Measurements from ENCODE around the gene OR52N5. TPM values are rescaled to one million over a fixed set of nuclear protein-coding genes. Genes with fewer than 3 reads are reported as not detected.

OR52N5 gene
- total RNA-seq (not detected), total RNA-seq (0 to 0.06 (median 0) reads per million in 29 experiments)
- not detected for total RNA-seq (2013)

GRCh38 chr11:5783255-5783654, at the start of gene OR52N5:
Gene OR52N5 (minus strand): TSS chr11:5783355. CDS start chr11:5778634, 4,721 bp downstream.
- H3K36me3 ChIP-seq (ENCODE audit: control insufficient read depth in 2 of 2, extremely low read depth in 1 of 2, insufficient read depth in 1 of 2, low read length in 1 of 2), result no peaks in the 10 kb centered on the region
- peaks cover 5 to 8% (median 5%) of the 10 kb centered on the region in 3 donors for H3K4me1 Mint-ChIP-seq
- H3K4me3 Mint-ChIP-seq, result no peak within 1 kb of the TSS
- H3K4me3 ChIP-seq (ENCODE audit: control insufficient read depth in 1 of 2, extremely low read depth in 1 of 2, low read length in 1 of 2), result no peak within 1 kb of the TSS
- ATAC-seq (replicated peaks in 1 of 4) (no peak), DNase-seq (no peak)
- ChIA-PET POLR2A (interaction anchor here in 1 of 2 donors (0.6 kb wide), 1 partner anchor 9 kb away, joined by 4 read pairs; no protein-coding TSS in a partner anchor), CTCF (no interaction called here)
- H3K9me3 Mint-ChIP-seq, result no peaks in the 10 kb centered on the region
- H3K27me3 Mint-ChIP-seq, result peaks cover 6 to 25% of the 10 kb centered on the region in 2 donors
- no peaks in the 10 kb centered on the region for H3K9me3 ChIP-seq
- no peaks in the 10 kb centered on the region for H3K4me1 ChIP-seq (ENCODE audit: control insufficient read depth in 1 of 2, extremely low read depth in 1 of 2, insufficient read depth in 2 of 2, low read length in 2 of 2)
- no peak within 1 kb of the TSS for H3K27ac ChIP-seq (ENCODE audit: low read length)
- H3K27ac Mint-ChIP-seq, result no peak within 1 kb of the TSS
- WGBS (ENCODE audit: insufficient coverage), result 14% methylated on average over 2 of the region's 4 CpGs
- H3K27me3 ChIP-seq (replicated peaks in 1 of 2; ENCODE audit: control insufficient read depth in 2 of 2, extremely low read depth in 1 of 2, insufficient read depth in 2 of 2, low read length in 1 of 2), result no peaks in the 10 kb centered on the region
- no peaks in the 10 kb centered on the region for H3K36me3 Mint-ChIP-seq

GRCh38 chr11:5831196-5831829, 48.2 kb upstream of the OR52N5 start:
- Histone ChIP-seq H3K4me3 (ENCODE audit: control insufficient read depth in 1 of 2, extremely low read depth in 1 of 2, low read length in 1 of 2) (no peak overlapping the region), H3K36me3 (ENCODE audit: control insufficient read depth in 2 of 2, extremely low read depth in 1 of 2, insufficient read depth in 1 of 2, low read length in 1 of 2) (no peaks in the 10 kb centered on the region), H3K27me3 (replicated peaks in 1 of 2; ENCODE audit: control insufficient read depth in 2 of 2, extremely low read depth in 1 of 2, insufficient read depth in 2 of 2, low read length in 1 of 2) (peaks cover 0 to 13% of the 10 kb centered on the region in 2 experiments), H3K4me1 (ENCODE audit: control insufficient read depth in 1 of 2, extremely low read depth in 1 of 2, insufficient read depth in 2 of 2, low read length in 2 of 2) (no peaks in the 10 kb centered on the region), H3K9me3 (no peaks in the 10 kb centered on the region), H3K27ac (ENCODE audit: low read length) (no peak overlapping the region)
- ATAC-seq (replicated peaks in 1 of 4) (no peak), DNase-seq (no peak)
- POLR2A ChIA-PET, result no interaction called here
- no peak overlapping the region for H3K4me3 Mint-ChIP-seq
- CTCF ChIA-PET, result no interaction called here
- H3K27ac Mint-ChIP-seq, result no peak overlapping the region
- H3K27me3 Mint-ChIP-seq, result peaks cover 12 to 18% of the 10 kb centered on the region in 2 donors
- 96% methylated on average over 4 of the region's 6 CpGs for WGBS (ENCODE audit: insufficient coverage)
- no peaks in the 10 kb centered on the region for H3K4me1 Mint-ChIP-seq
- no peaks in the 10 kb centered on the region for H3K9me3 Mint-ChIP-seq
- H3K36me3 Mint-ChIP-seq, result no peaks in the 10 kb centered on the region

- no peak overlapping the region for H3K27ac ChIP-seq (ENCODE audit: low read length)
- peak overlapping the region; percentile 69 to 79 (median 71) for H3K4me3 Mint-ChIP-seq
- no peaks in the 10 kb centered on the region for H3K36me3 ChIP-seq (ENCODE audit: control insufficient read depth in 2 of 2, extremely low read depth in 1 of 2, insufficient read depth in 1 of 2, low read length in 1 of 2)
- peaks cover 4% of the 10 kb centered on the region for H3K36me3 Mint-ChIP-seq
- peaks cover 0 to 5% of the 10 kb centered on the region in 2 donors for H3K27me3 Mint-ChIP-seq
- DNase-seq (peak in 1 of 35 experiments; percentile 6), ATAC-seq (replicated peaks in 1 of 4) (peak in 1 of 4 experiments; percentile 35)
- H3K4me1 Mint-ChIP-seq, result peaks cover 9 to 19% (median 15%) of the 10 kb centered on the region in 3 donors
- ChIA-PET CTCF (interaction anchor here in 1 of 2 donors (0.7 to 1.2 kb wide), 2 partner anchors 8 to 13 kb away, joined by 3 read pairs; no protein-coding TSS in a partner anchor), POLR2A (no interaction called here)
- peaks cover 0 to 3% (median 0%) of the 10 kb centered on the region in 3 donors for H3K9me3 Mint-ChIP-seq
- H3K9me3 ChIP-seq, result no peaks in the 10 kb centered on the region
- no peaks in the 10 kb centered on the region for H3K27me3 ChIP-seq (replicated peaks in 1 of 2; ENCODE audit: control insufficient read depth in 2 of 2, extremely low read depth in 1 of 2, insufficient read depth in 2 of 2, low read length in 1 of 2)
- peak overlapping the region in 1 of 2 donors; percentile 72 for H3K27ac Mint-ChIP-seq
- no peak overlapping the region for H3K4me3 ChIP-seq (ENCODE audit: control insufficient read depth in 1 of 2, extremely low read depth in 1 of 2, low read length in 1 of 2)
- H3K4me1 ChIP-seq (ENCODE audit: control insufficient read depth in 1 of 2, extremely low read depth in 1 of 2, insufficient read depth in 2 of 2, low read length in 2 of 2), result peaks cover 0 to 2% of the 10 kb centered on the region in 2 experiments
- WGBS (ENCODE audit: insufficient coverage), result no CpG with 5 or more reads among the region's 1 CpG
Observed at GRCh38 chr11:5818245-5818886, 35.2 kb upstream of the OR52N5 start.

GRCh38 chr11:5815534-5815933, 32.4 kb upstream of the OR52N5 start:
- H3K9me3 Mint-ChIP-seq, result no peaks in the 10 kb centered on the region
- Histone ChIP-seq H3K4me3 (ENCODE audit: control insufficient read depth in 1 of 2, extremely low read depth in 1 of 2, low read length in 1 of 2) (no peak overlapping the region), H3K36me3 (ENCODE audit: control insufficient read depth in 2 of 2, extremely low read depth in 1 of 2, insufficient read depth in 1 of 2, low read length in 1 of 2) (no peaks in the 10 kb centered on the region), H3K27ac (ENCODE audit: low read length) (no peak overlapping the region), H3K9me3 (no peaks in the 10 kb centered on the region), H3K4me1 (ENCODE audit: control insufficient read depth in 1 of 2, extremely low read depth in 1 of 2, insufficient read depth in 2 of 2, low read length in 2 of 2) (peaks cover 0 to 2% of the 10 kb centered on the region in 2 experiments), H3K27me3 (replicated peaks in 1 of 2; ENCODE audit: control insufficient read depth in 2 of 2, extremely low read depth in 1 of 2, insufficient read depth in 2 of 2, low read length in 1 of 2) (no peaks in the 10 kb centered on the region)
- WGBS (ENCODE audit: insufficient coverage), result no CpG with 5 or more reads among the region's 4 CpGs
- H3K4me1 Mint-ChIP-seq, result peaks cover 9 to 19% (median 15%) of the 10 kb centered on the region in 3 donors
- H3K27ac Mint-ChIP-seq, result no peak overlapping the region
- ChIA-PET POLR2A (no interaction called here), CTCF (interaction anchor here in 1 of 2 donors (0.5 kb wide), 1 partner anchor 209 kb away, joined by 3 read pairs; no protein-coding TSS in a partner anchor)
- H3K4me3 Mint-ChIP-seq, result no peak overlapping the region
- no peak for DNase-seq
- H3K36me3 Mint-ChIP-seq, result no peaks in the 10 kb centered on the region
- ATAC-seq (replicated peaks in 1 of 4), result no peak
- H3K27me3 Mint-ChIP-seq, result peaks cover 2 to 4% of the 10 kb centered on the region in 2 donors

GRCh38 chr11:5809905-5810795, 27.0 kb upstream of the OR52N5 start:
- ChIA-PET POLR2A (interaction anchor here in 1 of 2 donors (0.6 kb wide), 1 partner anchor 1166 kb away, joined by 5 read pairs; no protein-coding TSS in a partner anchor), CTCF (interaction anchor here (0.6 to 1.7 kb wide), 13 partner anchors 9 to 1807 kb away, joined by 3 to 9 read pairs (median 3); partner anchors contain the start of gene TRIM5 (in 1 of the 2))
- Histone ChIP-seq H3K4me3 (ENCODE audit: control insufficient read depth in 1 of 2, extremely low read depth in 1 of 2, low read length in 1 of 2) (no peak overlapping the region), H3K4me1 (ENCODE audit: control insufficient read depth in 1 of 2, extremely low read depth in 1 of 2, insufficient read depth in 2 of 2, low read length in 2 of 2) (peaks cover 0 to 10% of the 10 kb centered on the region in 2 experiments), H3K9me3 (no peaks in the 10 kb centered on the region), H3K36me3 (ENCODE audit: control insufficient read depth in 2 of 2, extremely low read depth in 1 of 2, insufficient read depth in 1 of 2, low read length in 1 of 2) (no peaks in the 10 kb centered on the region), H3K27ac (ENCODE audit: low read length) (no peak overlapping the region), H3K27me3 (replicated peaks in 1 of 2; ENCODE audit: control insufficient read depth in 2 of 2, extremely low read depth in 1 of 2, insufficient read depth in 2 of 2, low read length in 1 of 2) (peaks cover 0 to 13% of the 10 kb centered on the region in 2 experiments)
- Mint-ChIP-seq H3K4me1 (peaks cover 9 to 15% (median 11%) of the 10 kb centered on the region in 3 donors), H3K36me3 (no peaks in the 10 kb centered on the region), H3K4me3 (no peak overlapping the region), H3K9me3 (no peaks in the 10 kb centered on the region), H3K27me3 (peaks cover 18 to 22% of the 10 kb centered on the region in 2 donors), H3K27ac (no peak overlapping the region)
- DNase-seq, result no peak
- WGBS (ENCODE audit: insufficient coverage), result 100% methylated on average over 3 of the region's 6 CpGs
- ATAC-seq (replicated peaks in 1 of 4), result no peak

All from T-cell (primary cell).